ENCODE data around the gene AVPI1.
"Not testable (repeated sequence)": the region's sequence is repeated elsewhere in the genome, so short reads cannot be mapped to it uniquely, and the experiment has no call there.

Gene AVPI1

DNA sequence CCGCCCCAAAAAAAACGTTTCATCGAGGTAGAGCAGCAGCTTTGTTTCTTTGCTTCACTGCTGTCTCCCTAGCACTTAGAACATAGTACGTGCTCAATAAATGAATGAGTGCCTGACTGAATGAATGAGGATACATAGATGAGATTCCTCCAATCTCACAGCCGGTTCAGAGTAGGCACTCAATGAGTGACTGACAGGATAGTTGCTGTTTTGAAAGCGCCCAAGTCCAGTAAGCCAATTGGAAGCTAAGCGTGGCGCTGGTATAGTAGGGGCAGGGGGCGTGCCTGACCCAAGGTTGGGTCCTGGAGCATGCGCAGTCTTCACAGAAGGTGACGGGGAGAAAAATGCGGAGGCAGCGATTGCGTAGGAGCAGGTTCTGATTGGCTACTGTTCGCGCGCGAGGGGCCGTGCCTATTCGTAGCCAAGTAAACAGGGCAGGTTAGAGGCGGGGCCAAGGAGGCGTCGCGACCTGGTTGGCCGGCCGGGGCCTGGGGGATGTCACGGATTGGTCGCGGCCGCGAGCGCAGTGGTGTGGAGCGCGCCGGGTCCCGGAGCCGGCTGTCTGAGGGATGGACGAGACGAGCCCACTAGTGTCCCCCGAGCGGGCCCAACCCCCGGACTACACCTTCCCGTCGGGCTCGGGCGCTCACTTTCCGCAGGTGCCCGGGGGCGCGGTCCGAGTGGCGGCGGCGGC is 46.7 kb downstream of the AVPI1 start, which contains the start of gene PI4K2A:
Gene PI4K2A, plus strand, starts transcription at position 498 of the 694 bp plus-strand sequence. Its CDS starts 72 bp downstream, at position 570.
- DNase-seq: peak; percentile 99

DNA sequence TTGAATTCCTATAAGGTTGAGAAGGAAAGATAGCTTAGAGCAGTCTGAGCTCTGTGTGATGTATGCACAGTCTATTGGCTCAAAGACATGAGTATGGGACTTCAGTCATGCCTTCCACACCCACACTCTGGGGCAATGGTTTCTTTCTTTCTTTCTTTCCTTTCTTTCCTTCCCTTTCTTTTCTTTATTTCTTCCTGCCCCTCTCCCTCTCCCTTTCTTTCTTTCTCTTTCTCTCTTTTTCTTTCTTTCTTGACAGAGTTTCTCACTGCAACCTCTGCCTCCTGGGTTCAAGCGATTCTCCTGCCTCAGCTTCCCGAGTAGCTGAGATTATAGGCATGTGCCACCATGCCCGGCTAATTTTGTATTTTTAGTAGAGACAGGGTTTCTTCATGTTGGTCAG is 48.0 kb downstream of the AVPI1 start:
- DNase-seq: not testable (repeated sequence)

DNA sequence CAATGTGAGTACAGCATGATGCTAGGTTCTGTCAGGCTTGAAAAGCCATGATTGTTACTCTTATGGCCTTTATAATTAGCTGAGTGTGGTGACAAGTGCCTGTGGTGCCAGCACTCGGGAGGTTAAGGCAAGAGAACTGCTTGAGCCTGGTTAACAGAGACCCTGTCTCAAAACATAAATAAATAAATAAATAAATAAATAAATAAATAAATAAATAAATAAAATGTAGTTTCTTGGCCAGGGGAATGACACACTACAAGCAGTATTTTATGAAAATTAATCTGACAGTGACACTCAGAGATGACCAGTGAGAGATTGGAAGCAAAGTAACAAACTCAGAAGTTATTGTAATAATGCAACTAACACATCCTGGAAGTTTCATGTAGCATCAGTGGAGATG is 51.5 kb downstream of the AVPI1 start:
- no peak for DNase-seq

DNA sequence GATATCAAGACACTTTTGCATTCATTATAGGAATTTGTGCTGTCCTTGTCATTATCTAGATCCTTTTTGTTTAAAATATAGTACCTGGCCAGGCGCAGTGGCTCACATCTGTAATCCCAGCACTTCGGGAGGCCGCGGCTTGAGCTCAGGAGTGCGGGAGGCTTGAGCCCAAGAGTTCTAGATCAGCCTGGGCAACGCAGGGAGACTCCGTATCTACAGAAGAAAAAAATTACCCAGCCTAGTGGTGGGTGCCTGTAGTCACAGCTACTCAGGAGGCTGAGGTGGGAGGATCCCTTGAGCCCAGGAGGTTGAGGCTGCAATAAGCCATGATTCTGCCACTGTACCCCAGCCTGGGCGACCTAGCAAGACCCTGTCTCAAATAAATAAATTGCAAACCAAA is 53.1 kb downstream of the AVPI1 start:
- DNase-seq: peak; percentile 42

DNA sequence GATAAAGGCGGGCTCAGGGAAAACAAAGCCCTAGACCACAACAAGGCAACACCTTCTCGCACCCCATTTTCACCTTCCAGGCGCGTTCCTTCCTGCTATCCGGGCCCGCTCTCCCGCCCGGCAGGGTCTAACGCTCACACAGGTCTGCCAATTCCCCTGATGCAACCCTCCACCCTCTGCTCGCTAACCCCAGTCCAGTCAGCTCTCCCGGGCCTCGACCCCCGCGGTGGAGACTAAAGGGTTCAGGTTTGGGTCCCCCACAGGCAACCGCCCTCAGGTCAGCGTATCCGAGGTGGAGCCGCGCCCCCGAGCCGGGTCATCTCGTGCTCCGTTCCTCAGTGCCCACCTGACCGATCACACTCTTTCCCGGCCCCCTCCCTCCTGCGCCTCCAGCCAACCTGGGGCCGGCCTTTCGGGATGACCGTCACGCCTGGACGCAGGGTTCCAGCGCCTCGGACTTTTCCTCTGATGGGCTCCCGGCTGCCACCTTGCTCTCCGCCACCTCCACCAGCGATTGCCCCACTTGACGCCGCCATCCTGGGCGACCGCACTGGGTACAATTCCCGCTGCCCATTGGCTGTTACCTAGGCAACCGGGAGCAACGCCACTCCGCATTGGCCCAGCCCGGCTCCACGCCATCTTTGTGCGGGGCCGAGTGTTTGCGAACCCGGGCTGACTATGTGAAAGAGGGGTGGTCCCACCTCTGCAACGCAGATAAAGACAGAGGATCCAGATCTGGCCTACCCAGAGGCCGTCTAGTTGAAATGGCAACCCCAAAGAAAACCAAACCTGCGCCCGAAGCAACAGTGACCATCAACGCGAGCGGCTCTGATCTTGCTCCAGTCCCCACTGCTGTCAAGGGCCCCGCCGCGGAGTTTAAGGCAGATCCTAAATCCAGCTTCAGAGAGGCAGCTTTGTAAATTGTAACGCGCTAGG is 53.8 kb downstream of the AVPI1 start, which contains the start of gene MORN4:
Gene MORN4, minus strand, starts transcription at position 552 of the 936 bp plus-strand sequence. CDS start 13,847 bp downstream, outside the sequence.
- peak; percentile 95 for DNase-seq

DNA sequence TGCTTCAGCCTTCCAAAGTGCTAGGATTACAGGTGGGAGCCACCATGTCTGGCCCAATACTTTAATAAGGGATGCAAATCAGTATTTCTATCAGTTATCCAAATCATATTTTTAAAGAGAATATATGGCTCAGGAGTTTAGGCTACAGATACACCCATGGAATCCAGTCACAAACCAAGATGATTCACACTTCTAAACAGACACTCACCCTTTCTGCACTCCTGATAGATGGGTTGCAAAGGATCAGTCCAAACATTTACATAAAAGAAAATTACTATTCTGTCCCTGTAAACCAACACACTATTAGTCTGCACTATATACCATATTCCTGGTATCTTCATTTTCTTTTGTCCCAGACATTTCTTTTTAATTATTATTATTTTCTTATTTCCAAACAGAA is 55.9 kb downstream of the AVPI1 start:
- no peak for DNase-seq

DNA sequence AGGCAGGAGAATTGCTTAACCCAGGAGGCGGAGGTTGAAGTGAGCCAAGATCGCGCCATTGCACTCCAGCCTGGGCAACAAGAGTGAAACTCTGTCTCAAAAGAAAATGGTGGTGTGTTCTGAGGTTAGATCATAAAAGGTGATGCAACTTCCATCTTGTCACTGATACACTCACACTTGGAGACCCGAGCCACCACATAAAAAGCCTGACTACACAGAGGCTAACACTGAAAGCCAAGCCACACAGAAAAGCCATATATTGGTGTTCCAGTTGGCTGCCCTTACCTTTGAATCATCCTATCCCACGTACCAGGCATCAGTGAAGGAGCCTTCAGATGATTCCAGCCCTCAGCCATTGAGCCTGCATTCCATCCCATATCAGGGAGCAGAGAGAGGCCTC is 57.8 kb downstream of the AVPI1 start:
- DNase-seq: no peak

DNA sequence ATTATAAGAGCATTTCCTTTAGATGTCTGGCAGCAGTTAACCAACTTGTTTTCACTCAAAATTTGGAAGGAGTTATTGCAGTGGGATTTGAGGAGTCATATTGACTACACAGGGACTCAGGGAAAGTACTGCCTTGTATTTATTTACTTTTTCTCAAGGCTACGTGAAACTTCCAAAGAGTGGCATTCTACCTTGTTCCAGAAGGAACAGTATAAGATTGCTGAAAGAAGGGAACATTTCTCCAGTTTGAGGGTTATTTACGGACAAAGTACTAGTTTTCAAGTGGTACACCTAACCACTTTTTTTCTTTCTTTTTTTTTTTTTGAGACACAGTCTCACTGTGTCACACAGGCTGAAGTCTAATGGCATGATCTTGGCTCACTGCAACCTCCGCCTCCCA is 58.8 kb downstream of the AVPI1 start:
- no peak for DNase-seq

DNA sequence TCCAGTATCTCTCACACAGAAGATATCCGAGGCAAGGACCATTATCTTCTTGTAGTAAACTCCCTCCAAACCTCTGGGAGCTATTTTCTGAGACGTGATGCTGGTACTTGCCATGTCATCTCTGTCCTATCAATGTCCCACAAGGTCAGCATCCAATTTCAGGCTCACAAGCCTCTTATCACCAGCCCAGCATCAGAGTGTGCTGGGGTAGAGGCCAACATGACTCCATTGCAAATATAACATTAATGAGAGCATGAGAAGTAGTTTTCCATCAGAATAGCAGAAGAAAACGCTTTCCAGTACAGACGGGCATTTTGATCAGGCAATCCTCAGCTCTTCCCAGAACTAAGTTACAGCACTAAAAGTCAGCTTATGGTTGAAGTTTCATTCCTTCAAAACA is 59.3 kb downstream of the AVPI1 start:
- DNase-seq: no peak
